ENCODE data around the gene GPR35. TPM values are rescaled to one million over a fixed set of nuclear protein-coding genes. Genes with fewer than 3 reads are reported as not detected.

Gene GPR35
- total RNA-seq, 1 donor from 2014 or later = 2.2 TPM

- intact Hi-C loops (cut with DNase I) = loop anchor here (1.0 kb wide), 1 partner anchor 19 kb away; the partner anchor contains the start of gene RNPEPL1
- no peak for ATAC-seq
Observed at GRCh38 chr2:240586919-240587800, 38.1 kb upstream of the GPR35 start.

GRCh38 chr2:240588006-240588655 is 37.1 kb upstream of the GPR35 start:
- DNase-seq (ENCODE audit: missing footprints) (no peak), ATAC-seq (no peak)
- intact Hi-C loops (cut with DNase I) = no loop called here

More at GRCh38 chr2:240586919-240587800, 38.1 kb upstream of the GPR35 start:
- no peak for DNase-seq (ENCODE audit: missing footprints)

GRCh38 chr2:240588669-240589068 is 36.6 kb upstream of the GPR35 start:
- no peak for ATAC-seq

GRCh38 chr2:240589375-240589774 is 35.9 kb upstream of the GPR35 start:
- intact Hi-C loops (cut with DNase I) = no loop called here
- DNase-seq (ENCODE audit: missing footprints) (peak; percentile 50), ATAC-seq (no peak)

More at GRCh38 chr2:240588669-240589068, 36.6 kb upstream of the GPR35 start:
- intact Hi-C loops (cut with DNase I) = no loop called here
- DNase-seq (ENCODE audit: missing footprints) = no peak

- ATAC-seq = no peak
- intact Hi-C loops (cut with DNase I) = loop anchor here (10.0 kb wide), 2 partner anchors 75 to 355 kb away; no protein-coding TSS in a partner anchor
Observed at GRCh38 chr2:240589850-240590525, 35.3 kb upstream of the GPR35 start.

GRCh38 chr2:240590681-240591111 is 34.6 kb upstream of the GPR35 start:
- intact Hi-C loops (cut with DNase I) = loop anchor here (10.0 kb wide), 2 partner anchors 76 to 356 kb away; no protein-coding TSS in a partner anchor
- DNase-seq (ENCODE audit: missing footprints) (peak; percentile 28), ATAC-seq (no peak)

More at GRCh38 chr2:240589850-240590525, 35.3 kb upstream of the GPR35 start:
- DNase-seq (ENCODE audit: missing footprints) = peak; percentile 50

GRCh38 chr2:240591226-240591625 is 34.1 kb upstream of the GPR35 start:
- no peak for ATAC-seq
- intact Hi-C loops (cut with DNase I) = loop anchor here (10.0 kb wide), 2 partner anchors 76 to 356 kb away; no protein-coding TSS in a partner anchor

GRCh38 chr2:240591784-240592183 is 33.5 kb upstream of the GPR35 start:
- intact Hi-C loops (cut with DNase I) = loop anchor here (10.0 kb wide), 2 partner anchors 77 to 357 kb away; no protein-coding TSS in a partner anchor
- DNase-seq (ENCODE audit: missing footprints) (peak; percentile 44), ATAC-seq (no peak)

More at GRCh38 chr2:240591226-240591625, 34.1 kb upstream of the GPR35 start:
- DNase-seq (ENCODE audit: missing footprints) = no peak

- DNase-seq (ENCODE audit: missing footprints) (peak; percentile 72), ATAC-seq (peak; percentile 46)
- intact Hi-C loops (cut with DNase I) = loop anchor here (10.0 kb wide), 2 partner anchors 78 to 358 kb away; no protein-coding TSS in a partner anchor
Observed at GRCh38 chr2:240593026-240593702, 32.1 kb upstream of the GPR35 start.

GRCh38 chr2:240593703-240594451 is 31.4 kb upstream of the GPR35 start:
- ATAC-seq (peak; percentile 70), DNase-seq (ENCODE audit: missing footprints) (peak; percentile 73)
- intact Hi-C loops (cut with DNase I) = loop anchor here (10.0 kb wide), 2 partner anchors 79 to 359 kb away; no protein-coding TSS in a partner anchor

GRCh38 chr2:240594511-240595380 is 30.5 kb upstream of the GPR35 start:
- intact Hi-C loops (cut with DNase I) = loop anchor here (5.0 to 10.0 kb wide), 3 partner anchors 37 to 360 kb away; partner anchors contain the start of gene ANKMY1
- peak; percentile 67 for DNase-seq (ENCODE audit: missing footprints)

GRCh38 chr2:240595381-240596079 is 29.8 kb upstream of the GPR35 start:
- ATAC-seq = peak; percentile 6
- intact Hi-C loops (cut with DNase I) = loop anchor here (5.0 to 10.0 kb wide), 3 partner anchors 38 to 361 kb away; partner anchors contain the start of gene ANKMY1
- DNase-seq (ENCODE audit: missing footprints) = peak; percentile 73

More at GRCh38 chr2:240594511-240595380, 30.5 kb upstream of the GPR35 start:
- no peak for ATAC-seq

- intact Hi-C loops (cut with DNase I) = loop anchor here (5.0 to 10.0 kb wide), 3 partner anchors 39 to 361 kb away; partner anchors contain the start of gene ANKMY1
- DNase-seq (ENCODE audit: missing footprints) (peak; percentile 68), ATAC-seq (peak; percentile 27)
Observed at GRCh38 chr2:240596080-240596460, 29.2 kb upstream of the GPR35 start.

- ATAC-seq (peak; percentile 52), DNase-seq (ENCODE audit: missing footprints) (peak; percentile 76)
- intact Hi-C loops (cut with DNase I) = loop anchor here (5.0 to 10.0 kb wide), 3 partner anchors 39 to 362 kb away; partner anchors contain the start of gene ANKMY1
Observed at GRCh38 chr2:240596491-240596931, 28.8 kb upstream of the GPR35 start.

GRCh38 chr2:240597054-240597418 is 28.2 kb upstream of the GPR35 start:
- no peak for ATAC-seq
- peak; percentile 43 for DNase-seq (ENCODE audit: missing footprints)
- intact Hi-C loops (cut with DNase I) = loop anchor here (5.0 to 10.0 kb wide), 3 partner anchors 40 to 362 kb away; partner anchors contain the start of gene ANKMY1
